Mesenchymal stem cell (in vitro differentiated cells and primary cell): Measurements from ENCODE around the gene MEGF11.

Experiments
- DNase-seq: peaks from one replicate; pipeline ENCODE4 v3.0.0-alpha.2; 2013
- H2AFZ ChIP-seq: one replicate; pipeline ENCODE4 v1.6.1; 2013; ENCODE audit warnings: low read depth, mild to moderate bottlenecking, control low read depth, inconsistent platforms, low read length, moderate library complexity
- H2AK5ac ChIP-seq: 2 replicates; pipeline ENCODE4 v1.6.1; 2013; ENCODE audit warnings: low read length, moderate library complexity, mild to moderate bottlenecking, inconsistent platforms; ENCODE audit not compliant: severe bottlenecking
- H2BK120ac ChIP-seq: one replicate; pipeline ENCODE4 v1.6.1; 2013; ENCODE audit warnings: low read depth, mild to moderate bottlenecking, inconsistent platforms, low read length, moderate library complexity
- H2BK12ac ChIP-seq, 2 experiments: one replicate each; pipeline ENCODE4 v1.6.1; 2013; ENCODE audit warnings: inconsistent platforms in 2 of 2, low read length in 2 of 2, mild to moderate bottlenecking in 2 of 2, moderate library complexity in 2 of 2, control low read depth in 1 of 2
- H2BK15ac ChIP-seq: one replicate; pipeline ENCODE4 v1.6.1; 2013; ENCODE audit warnings: mild to moderate bottlenecking, low read depth, inconsistent platforms; ENCODE audit not compliant: poor library complexity, severe bottlenecking
- H2BK5ac ChIP-seq: 2 replicates; pipeline ENCODE4 v1.6.1; 2013; ENCODE audit warnings: low read depth, mild to moderate bottlenecking, low read length, control low read depth, inconsistent platforms; ENCODE audit not compliant: poor library complexity, severe bottlenecking
- H3K14ac ChIP-seq, 2 experiments: one replicate each; pipeline ENCODE4 v1.6.1; 2013; ENCODE audit warnings: inconsistent platforms in 2 of 2, low read length in 2 of 2, control low read depth in 1 of 2, mild to moderate bottlenecking in 1 of 2, moderate library complexity in 1 of 2
- H3K18ac ChIP-seq, 2 experiments: one replicate each; pipeline ENCODE4 v1.6.1; 2013; ENCODE audit warnings: inconsistent platforms in 2 of 2, low read length in 2 of 2, control low read depth in 1 of 2, low read depth in 1 of 2, mild to moderate bottlenecking in 1 of 2
- H3K23ac ChIP-seq, 2 experiments: one replicate each; pipeline ENCODE4 v1.6.1; 2013; ENCODE audit warnings: inconsistent platforms in 2 of 2, low read length in 2 of 2, mild to moderate bottlenecking in 2 of 2, moderate library complexity in 2 of 2, control low read depth in 1 of 2
- H3K27ac ChIP-seq: 2 replicates; pipeline ENCODE4 v1.5.1; 2013; ENCODE audit warnings: mild to moderate bottlenecking, moderate library complexity, low read length, control low read depth, inconsistent platforms; ENCODE audit not compliant: poor library complexity, severe bottlenecking
- H3K27me3 ChIP-seq, 2 experiments: 2 replicates each; pipeline versions ENCODE4 v1.6.1 to v1.7.0; 2013; ENCODE audit warnings: low read length in 2 of 2, mild to moderate bottlenecking in 2 of 2, moderate library complexity in 2 of 2, control low read depth in 1 of 2, inconsistent platforms in 1 of 2; ENCODE audit not compliant: control insufficient read depth in 1 of 2, insufficient read depth in 1 of 2
- H3K36me3 ChIP-seq, 2 experiments: 2 replicates each; pipeline versions ENCODE4 v1.6.1 to v1.7.0; 2013; ENCODE audit warnings: low read length in 2 of 2, control low read depth in 1 of 2, inconsistent platforms in 1 of 2, low read depth in 1 of 2, mild to moderate bottlenecking in 1 of 2; ENCODE audit not compliant: insufficient read depth in 2 of 2, control insufficient read depth in 1 of 2
- H3K4ac ChIP-seq, 2 experiments: one replicate each; pipeline ENCODE4 v1.6.1; 2013; ENCODE audit warnings: inconsistent platforms in 2 of 2, low read length in 2 of 2, mild to moderate bottlenecking in 2 of 2, moderate library complexity in 2 of 2, control low read depth in 1 of 2, low read depth in 1 of 2
- H3K4me1 ChIP-seq: 2 replicates; pipeline ENCODE4 v1.6.1; 2013; ENCODE audit warnings: low read depth, low read length, control low read depth; ENCODE audit not compliant: control insufficient read depth, insufficient read depth
- H3K4me2 ChIP-seq: 2 replicates; pipeline ENCODE4 v1.6.1; 2013; ENCODE audit warnings: low read length, mild to moderate bottlenecking, inconsistent platforms; ENCODE audit not compliant: poor library complexity, severe bottlenecking
- H3K4me3 ChIP-seq, 2 experiments: 2 replicates each; pipeline versions ENCODE4 v1.5.1 to v1.7.0; 2013; ENCODE audit warnings: low read length in 2 of 2, mild to moderate bottlenecking in 2 of 2, control low read depth in 1 of 2, low read depth in 1 of 2; ENCODE audit not compliant: insufficient read depth in 1 of 2
- H3K79me1 ChIP-seq: replicated peaks from 2 replicates; pipeline ENCODE4 v1.6.1; 2013; ENCODE audit warnings: mild to moderate bottlenecking, control low read depth, low read length, inconsistent platforms; ENCODE audit not compliant: poor library complexity, severe bottlenecking
- H3K9ac ChIP-seq: 2 replicates; pipeline ENCODE4 v1.7.0; 2013; ENCODE audit warnings: mild to moderate bottlenecking, low read length, moderate library complexity
- H3K9me3 ChIP-seq: 2 replicates; pipeline ENCODE4 v1.7.0; 2013; ENCODE audit warnings: mild to moderate bottlenecking, low read length; ENCODE audit not compliant: control insufficient read depth
- H4K8ac ChIP-seq: one replicate; pipeline ENCODE4 v1.6.1; 2013; ENCODE audit warnings: inconsistent platforms, mild to moderate bottlenecking, low read length, moderate library complexity
- H4K91ac ChIP-seq: one replicate; pipeline ENCODE4 v1.6.1; 2013; ENCODE audit warnings: mild to moderate bottlenecking, low read length, inconsistent platforms
- WGBS: methylation state at CpG from one replicate; pipeline ENCODE4 v1.1.7; 2013; ENCODE audit warnings: mixed read lengths; 5-methylcytosine and 5-hydroxymethylcytosine counted together

The MEGF11 gene

DNA sequence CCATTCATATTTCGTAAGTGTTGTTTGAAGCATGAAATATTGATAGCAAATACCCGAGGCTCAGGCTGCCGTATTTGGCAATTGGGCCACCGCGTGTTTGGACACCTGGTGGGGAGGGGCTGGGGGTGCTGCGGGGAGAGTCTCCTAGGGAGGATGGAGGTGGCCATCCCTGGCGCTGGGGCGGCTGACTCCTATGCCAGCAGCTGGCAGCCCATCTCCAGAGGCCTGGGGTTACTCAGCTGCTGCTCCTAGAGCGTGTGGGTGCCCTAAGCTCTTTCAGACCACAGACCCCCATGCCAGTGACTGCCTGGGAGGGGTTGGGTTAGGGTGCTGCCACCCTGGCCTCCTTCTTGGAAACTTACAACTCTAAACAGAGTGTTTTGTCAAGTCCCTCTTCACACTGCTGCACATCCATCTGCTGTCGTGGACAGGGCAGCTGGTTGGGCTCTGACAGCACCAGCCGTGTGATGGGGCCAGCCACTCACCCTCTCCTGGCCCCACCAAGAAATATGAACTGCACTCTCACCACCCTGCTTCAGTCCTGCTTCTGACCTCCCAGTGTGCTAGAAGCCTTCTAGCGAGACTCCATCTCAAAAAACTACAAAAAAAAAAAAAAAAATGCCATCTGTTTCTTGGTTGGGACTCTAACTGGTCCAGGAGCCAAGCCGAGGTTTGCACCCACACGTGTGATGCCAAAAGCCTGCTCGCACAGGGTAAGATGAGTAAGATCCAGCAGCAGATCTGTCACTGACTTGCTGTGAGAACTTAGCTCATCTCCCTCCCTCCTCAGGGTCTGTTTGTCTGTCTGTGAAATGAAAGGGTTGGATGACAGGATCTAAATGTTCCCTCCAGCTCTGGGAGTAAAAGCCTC is 156.2 kb downstream of the MEGF11 start:
- Histone ChIP-seq H3K79me1 (no peaks in the 10 kb centered on the region), H2BK120ac (no peak overlapping the region), H3K18ac (no peak overlapping the region), H3K4me3 (no peak overlapping the region), H2BK12ac (no peak overlapping the region), H3K36me3 (no peaks in the 10 kb centered on the region), H3K4ac (no peak overlapping the region), H2AK5ac (no peak overlapping the region), H3K27ac (no peak overlapping the region), H3K4me2 (no peak overlapping the region), H2AFZ (no peak overlapping the region), H3K4me1 (no peaks in the 10 kb centered on the region), H3K9me3 (no peaks in the 10 kb centered on the region), H4K91ac (no peak overlapping the region), H4K8ac (no peak overlapping the region), H3K9ac (no peak overlapping the region), H3K14ac (no peak overlapping the region), H2BK5ac (no peak overlapping the region), H3K23ac (no peak overlapping the region), H3K27me3 (peaks cover 78 to 89% of the 10 kb centered on the region in 2 experiments), H2BK15ac (no peak overlapping the region)
- 73% methylated on average over 14 of the region's 15 CpGs for WGBS
- no peak for DNase-seq

DNA sequence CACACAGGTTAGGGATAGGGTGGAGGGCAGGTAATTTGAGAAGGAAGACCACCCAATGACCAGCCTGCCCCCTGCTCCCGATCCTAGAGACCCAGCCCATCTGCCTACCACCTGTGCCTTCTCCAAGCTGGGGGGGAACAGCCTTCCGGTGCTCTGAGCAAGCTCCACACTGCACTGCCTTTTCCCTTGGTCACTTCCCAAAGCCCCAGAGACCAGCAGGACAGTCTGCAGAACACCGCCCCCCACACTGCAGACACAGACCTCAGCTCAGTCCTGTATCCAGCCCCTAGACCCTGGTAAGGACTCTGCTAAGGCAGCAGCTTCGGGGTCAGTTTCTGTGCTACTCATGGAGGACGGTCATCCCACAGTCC is 156.9 kb downstream of the MEGF11 start:
- Histone ChIP-seq H2BK12ac (no peak overlapping the region), H2AK5ac (no peak overlapping the region), H3K4me3 (no peak overlapping the region), H3K36me3 (no peaks in the 10 kb centered on the region), H3K27ac (no peak overlapping the region), H3K4ac (no peak overlapping the region), H4K91ac (no peak overlapping the region), H3K14ac (no peak overlapping the region), H3K18ac (no peak overlapping the region), H3K27me3 (peaks cover 74 to 90% of the 10 kb centered on the region in 2 experiments), H3K23ac (no peak overlapping the region), H2BK15ac (no peak overlapping the region), H2BK120ac (no peak overlapping the region), H3K4me1 (no peaks in the 10 kb centered on the region), H3K79me1 (no peaks in the 10 kb centered on the region), H3K9ac (no peak overlapping the region), H2AFZ (no peak overlapping the region), H3K9me3 (no peaks in the 10 kb centered on the region), H2BK5ac (no peak overlapping the region), H4K8ac (no peak overlapping the region), H3K4me2 (no peak overlapping the region)
- no peak for DNase-seq
- 81% methylated on average over 5 of the region's 5 CpGs for WGBS

DNA sequence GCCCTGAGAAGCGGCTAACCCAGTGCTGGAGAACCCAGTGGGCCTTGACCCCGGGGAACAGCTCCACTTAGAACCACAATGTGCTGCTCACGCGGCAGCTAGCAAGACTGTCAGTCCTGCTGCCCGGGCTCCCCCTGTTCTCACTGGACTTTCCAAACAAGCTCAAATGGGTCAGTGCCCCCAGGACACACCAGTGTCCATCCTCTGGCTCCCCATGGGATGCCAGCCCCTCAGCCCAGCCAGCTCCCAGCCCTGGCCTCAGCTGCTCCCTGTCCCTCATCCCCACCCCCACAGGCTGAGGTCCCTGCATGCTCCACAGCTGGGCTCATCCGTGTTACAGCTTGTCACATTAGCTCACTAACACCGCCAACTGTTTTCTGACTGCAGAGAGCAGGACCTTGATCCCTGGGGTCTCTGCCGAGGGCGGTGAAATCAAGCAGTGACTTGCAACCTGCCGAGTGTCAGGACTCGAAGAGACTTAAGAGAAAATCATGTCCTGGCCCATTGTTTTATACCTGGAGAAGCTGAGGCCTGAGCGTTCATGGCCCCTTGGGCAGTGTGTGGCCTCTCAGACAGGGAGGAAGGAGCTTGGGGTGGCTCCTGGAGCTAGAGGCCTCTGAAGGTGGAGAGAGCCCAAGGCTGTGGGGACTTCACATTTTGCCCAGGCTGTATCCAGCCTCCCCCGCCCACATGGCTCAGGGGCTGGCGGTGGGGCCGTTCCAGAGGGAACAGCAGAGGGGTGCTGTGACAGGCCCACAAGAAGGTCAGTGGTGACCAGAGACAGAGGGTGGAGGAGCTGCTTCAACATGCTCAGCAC is 157.5 kb downstream of the MEGF11 start:
- Histone ChIP-seq H3K36me3 (no peaks in the 10 kb centered on the region), H3K9me3 (no peaks in the 10 kb centered on the region), H4K91ac (no peak overlapping the region), H3K14ac (no peak overlapping the region), H3K23ac (no peak overlapping the region), H3K18ac (no peak overlapping the region), H4K8ac (no peak overlapping the region), H3K9ac (no peak overlapping the region), H2BK15ac (no peak overlapping the region), H2AK5ac (no peak overlapping the region), H3K27ac (no peak overlapping the region), H3K4me1 (no peaks in the 10 kb centered on the region), H2AFZ (no peak overlapping the region), H3K27me3 (peaks cover 70 to 90% of the 10 kb centered on the region in 2 experiments), H2BK5ac (no peak overlapping the region), H3K4ac (no peak overlapping the region), H2BK12ac (no peak overlapping the region), H3K79me1 (no peaks in the 10 kb centered on the region), H3K4me3 (no peak overlapping the region), H3K4me2 (no peak overlapping the region), H2BK120ac (no peak overlapping the region)
- DNase-seq, result no peak
- WGBS, result 67% methylated on average over 15 of the region's 15 CpGs

DNA sequence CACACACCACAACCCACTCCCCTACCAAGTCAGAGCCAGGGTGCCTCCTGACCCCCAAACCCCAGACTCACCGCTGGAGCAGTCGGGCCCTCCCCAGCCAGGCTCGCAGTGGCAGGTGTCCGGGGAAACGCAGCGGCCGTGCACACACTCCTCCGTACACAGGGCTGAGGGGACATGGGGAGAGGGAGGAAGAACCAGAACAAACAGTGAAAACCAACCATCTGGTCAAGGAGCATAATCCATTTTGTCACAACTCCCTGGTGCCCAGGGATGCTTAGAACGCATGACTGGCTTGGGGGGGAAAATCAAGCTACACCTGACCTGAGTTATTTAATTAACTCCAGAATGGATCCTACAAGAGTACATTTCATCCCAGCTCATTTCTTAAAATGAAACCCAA is 159.2 kb downstream of the MEGF11 start:
- Histone ChIP-seq H2AFZ (no peak overlapping the region), H3K14ac (no peak overlapping the region), H3K9me3 (no peaks in the 10 kb centered on the region), H3K9ac (no peak overlapping the region), H2BK15ac (no peak overlapping the region), H2BK120ac (no peak overlapping the region), H2AK5ac (no peak overlapping the region), H4K8ac (no peak overlapping the region), H2BK5ac (no peak overlapping the region), H3K4me1 (no peaks in the 10 kb centered on the region), H3K36me3 (no peaks in the 10 kb centered on the region), H3K27ac (no peak overlapping the region), H3K4ac (no peak overlapping the region), H3K79me1 (no peaks in the 10 kb centered on the region), H3K27me3 (peaks cover 62 to 80% of the 10 kb centered on the region in 2 experiments), H4K91ac (no peak overlapping the region), H3K23ac (no peak overlapping the region), H3K4me3 (no peak overlapping the region), H2BK12ac (no peak overlapping the region), H3K18ac (no peak overlapping the region), H3K4me2 (no peak overlapping the region)
- DNase-seq, result no peak
- 89% methylated on average over 9 of the region's 9 CpGs for WGBS
